IMR-90 (cell line): Measurements from ENCODE around the gene C3orf70. TPM values are rescaled to one million over a fixed set of nuclear protein-coding genes. Genes with fewer than 3 reads are reported as not detected.

Source experiments
- ATAC-seq: fragments of 200-7000 bp; cut with Tn5 transposase; 2 replicates; pipeline ENCODE4 v1.9.1; 2020; ENCODE audit warnings: low read depth, mild to moderate bottlenecking, moderate library complexity
- BruUV-seq: library from RNA; stranded (reverse); fragments of 400-500 nt; replicated peaks from 2 replicates; lab custom pipeline; 2021; lab: Mats Ljungman, UMichigan
- CTCF ChIA-PET: fragments of 300-600 bp; formaldehyde crosslinking; extraction: SDS; loops from one replicate; lab custom pipeline; 2021; ENCODE audit warnings: antibody characterized with exemption; lab: Yijun Ruan, JAX
- POLR2A ChIA-PET: fragments of 300-600 bp; sonication (Branson Sonifier 250); formaldehyde crosslinking; loops from one replicate; lab custom pipeline; 2022; ENCODE audit warnings: antibody characterized with exemption; ENCODE audit not compliant: unreplicated experiment; lab: Charles Lee
- DNase-seq: peaks from one replicate; pipeline ENCODE4 v3.0.0; 2013
- H2AFZ ChIP-seq: replicated peaks from 2 replicates; pipeline ENCODE3; 2013; ENCODE audit warnings: low read length, mild to moderate bottlenecking; ENCODE audit not compliant: poor library complexity
- H2AK5ac ChIP-seq: 2 replicates; pipeline ENCODE4 v1.6.1; 2013; ENCODE audit warnings: low read depth, low read length, inconsistent platforms
- H2AK9ac ChIP-seq: replicated peaks from 2 replicates; pipeline ENCODE3; 2013; ENCODE audit warnings: mild to moderate bottlenecking, low read depth, low read length, moderate library complexity; ENCODE audit not compliant: poor library complexity
- H2BK120ac ChIP-seq: 2 replicates; pipeline ENCODE4 v1.6.1; 2013; ENCODE audit warnings: low read depth, low read length, inconsistent platforms
- H2BK15ac ChIP-seq: 3 replicates; pipeline ENCODE4 v1.6.1; 2013; ENCODE audit warnings: low read depth, low read length, inconsistent platforms
- H2BK20ac ChIP-seq: 2 replicates; pipeline ENCODE4 v1.6.1; 2013; ENCODE audit warnings: low read depth, mild to moderate bottlenecking, inconsistent platforms, low read length, moderate library complexity
- H2BK5ac ChIP-seq: 2 replicates; pipeline ENCODE4 v1.6.1; 2013; ENCODE audit warnings: mild to moderate bottlenecking, low read depth, low read length, inconsistent platforms; ENCODE audit not compliant: poor library complexity, severe bottlenecking
- H3K14ac ChIP-seq: replicated peaks from 2 replicates; pipeline ENCODE4 v1.6.1; 2013; ENCODE audit warnings: low read depth, low read length, inconsistent platforms
- H3K18ac ChIP-seq: 2 replicates; pipeline ENCODE4 v1.6.1; 2013; ENCODE audit warnings: low read depth, low read length, control low read depth
- H3K23ac ChIP-seq: 2 replicates; pipeline ENCODE4 v1.6.1; 2013; ENCODE audit warnings: low read depth, low read length, inconsistent platforms
- H3K27ac ChIP-seq: 2 replicates; pipeline ENCODE4 v1.5.1; 2013; ENCODE audit warnings: mild to moderate bottlenecking, control low read depth, low read length; ENCODE audit not compliant: insufficient read depth
- H3K27me3 ChIP-seq: 2 replicates; pipeline ENCODE4 v1.6.1; 2013; ENCODE audit warnings: low read length; ENCODE audit not compliant: control insufficient read depth, insufficient read depth
- H3K36me3 ChIP-seq: 2 replicates; pipeline ENCODE4 v1.6.1; 2013; ENCODE audit warnings: low read length, mixed read lengths; ENCODE audit not compliant: control insufficient read depth, insufficient read depth
- H3K4ac ChIP-seq: 2 replicates; pipeline ENCODE4 v1.6.1; 2013; ENCODE audit warnings: low read depth, low read length, inconsistent platforms
- H3K4me1 ChIP-seq: 2 replicates; pipeline ENCODE4 v1.6.1; 2013; ENCODE audit warnings: low read length, mixed read lengths; ENCODE audit not compliant: control insufficient read depth, insufficient read depth
- H3K4me2 ChIP-seq: 2 replicates; pipeline ENCODE4 v1.6.1; 2013; ENCODE audit warnings: low read depth, mild to moderate bottlenecking, control low read depth, low read length, moderate library complexity
- H3K4me3 ChIP-seq: 2 replicates; pipeline ENCODE4 v1.5.1; 2013; ENCODE audit warnings: low read depth, mild to moderate bottlenecking, control low read depth, low read length, moderate library complexity; ENCODE audit not compliant: insufficient read depth
- H3K56ac ChIP-seq: 2 replicates; pipeline ENCODE4 v1.6.1; 2013; ENCODE audit warnings: low read length, inconsistent platforms; ENCODE audit not compliant: insufficient read depth; ENCODE audit errors: extremely low read depth
- H3K79me1 ChIP-seq, 2 experiments: 2 replicates each; pipeline ENCODE4 v1.6.1; 2013; ENCODE audit warnings: low read length in 2 of 2, inconsistent platforms in 1 of 2, low read depth in 1 of 2
- H3K9ac ChIP-seq: 2 replicates; pipeline ENCODE4 v1.6.1; 2013; ENCODE audit warnings: low read depth, low read length, control low read depth
- H3K9me1 ChIP-seq: 2 replicates; pipeline ENCODE4 v1.6.1; 2013; ENCODE audit warnings: low read length, inconsistent platforms; ENCODE audit not compliant: insufficient read depth
- H3K9me3 ChIP-seq: 2 replicates; pipeline ENCODE4 v1.6.1; 2013; ENCODE audit warnings: low read length; ENCODE audit not compliant: control insufficient read depth, insufficient read depth
- H4K20me1 ChIP-seq: 2 replicates; pipeline ENCODE4 v1.6.1; 2013; ENCODE audit warnings: low read length, inconsistent platforms; ENCODE audit not compliant: insufficient read depth
- H4K5ac ChIP-seq: 2 replicates; pipeline ENCODE4 v1.6.1; 2013; ENCODE audit warnings: mild to moderate bottlenecking, low read depth, low read length, control low read depth
- H4K8ac ChIP-seq, 2 experiments: 2 replicates each; pipeline ENCODE4 v1.6.1; 2013; ENCODE audit warnings: low read depth in 2 of 2, low read length in 2 of 2, control low read depth in 1 of 2, inconsistent platforms in 1 of 2
- H4K91ac ChIP-seq: 2 replicates; pipeline ENCODE4 v1.6.1; 2013; ENCODE audit warnings: low read depth, low read length, inconsistent platforms; ENCODE audit not compliant: insufficient read depth
- ELK1 ChIP-seq: fragments of 150-350 bp; IDR thresholded peaks from 2 replicates; pipeline ENCODE4 v1.6.1; 2016; ENCODE audit warnings: low read depth, mild to moderate bottlenecking, low read length, moderate library complexity, borderline replicate concordance
- FOS ChIP-seq: fragments of 150-350 bp; IDR thresholded peaks from 2 replicates; pipeline ENCODE4 v1.6.1; 2016; ENCODE audit warnings: low read depth, low read length
- MAFK ChIP-seq: IDR thresholded peaks from 2 replicates; pipeline ENCODE4 v1.6.1; 2012; ENCODE audit warnings: low read depth, low read length, improper control_type of control experiment
- MAZ ChIP-seq: IDR thresholded peaks from 2 replicates; pipeline ENCODE4 v1.6.1; 2012; ENCODE audit warnings: low read depth, mild to moderate bottlenecking, low read length, improper control_type of control experiment, moderate library complexity, borderline replicate concordance
- NFE2L2 ChIP-seq: fragments of 150-350 bp; IDR thresholded peaks from 2 replicates; pipeline ENCODE4 v1.6.1; 2016; ENCODE audit warnings: low read depth, mild to moderate bottlenecking, low read length
- RAD21 ChIP-seq: IDR thresholded peaks from 2 replicates; pipeline ENCODE4 v1.6.1; 2012; ENCODE audit warnings: low read length, improper control_type of control experiment
- RFX5 ChIP-seq: IDR thresholded peaks from 2 replicates; pipeline ENCODE4 v1.8.0; 2012; ENCODE audit warnings: low read depth, mild to moderate bottlenecking, low read length, moderate library complexity
- WGBS, 2 experiments: methylation state at CpG; one replicate each; pipeline versions ENCODE4 v1.1.5 to v1.1.7; 2013; ENCODE audit warnings: missing lambda C conversion rate in 2 of 2; ENCODE audit not compliant: insufficient read length in 1 of 2; ENCODE audit errors: extremely low coverage in 2 of 2; 5-methylcytosine and 5-hydroxymethylcytosine counted together
- dilution Hi-C: fragments of 300-500 bp; cut with HindIII; formaldehyde crosslinking; loops from one replicate; pipeline ENCODE4 v1.14.3; 2018; ENCODE audit warnings: low sequenced_read_pairs; ENCODE audit not compliant: unreplicated experiment
- in situ Hi-C: fragments of 300-500 bp; cut with MboI; formaldehyde crosslinking; loops from 3 replicates; pipeline ENCODE4 v1.14.3; 2019; ENCODE audit warnings: low sequenced_read_pairs, inconsistent platforms, mixed read lengths
- intact Hi-C: fragments of 100-400 bp; cut with micrococcal nuclease; formaldehyde crosslinking; loops from 2 replicates; pipeline ENCODE4 v1.10.0; 2022
- polyA plus RNA-seq, 3 experiments: library from polyadenylated mRNA; depleted of rRNA; stranded (reverse); fragments of >200 nt; gene quantifications; 2 replicates each; pipeline ENCODE4 v1.2.3, GENCODE V29; 2012; ENCODE audit warnings: low replicate concordance in 1 of 3
- total RNA-seq: library from RNA; depleted of rRNA; stranded (reverse); fragments of >200 nt; gene quantifications from 2 replicates; pipeline ENCODE4 v1.2.3, GENCODE V29; 2012

Gene C3orf70
- total and polyA plus RNA-seq, 2 of the 4 experiments (the other 2 are of a cell fraction): 0.96 to 1.8 TPM

GRCh38 chr3:185060655-185061054 is 92.2 kb downstream of the C3orf70 start:
- Histone ChIP-seq H3K27me3 (no peaks in the 10 kb centered on the region), H4K91ac (no peak overlapping the region), H3K79me1 (no peaks in the 10 kb centered on the region), H3K23ac (no peak overlapping the region), H3K14ac (no peak overlapping the region), H2BK120ac (no peak overlapping the region), H4K5ac (no peak overlapping the region), H3K9ac (no peak overlapping the region), H2AK5ac (no peak overlapping the region), H2AFZ (no peak overlapping the region), H3K4me3 (no peak overlapping the region), H3K9me3 (peaks cover 2% of the 10 kb centered on the region; the same call in 1 of the 2 replicates), H4K20me1 (no peaks in the 10 kb centered on the region), H4K8ac (no peak overlapping the region), H3K27ac (no peak overlapping the region), H2BK20ac (no peak overlapping the region), H3K36me3 (no peaks in the 10 kb centered on the region), H3K4me1 (no peaks in the 10 kb centered on the region), H2BK15ac (no peak overlapping the region), H2BK5ac (no peak overlapping the region), H3K4ac (no peak overlapping the region), H3K4me2 (no peak overlapping the region), H3K9me1 (no peaks in the 10 kb centered on the region), H2AK9ac (no peak overlapping the region), H3K18ac (no peak overlapping the region), H3K56ac (no peak overlapping the region)
- CTCF ChIA-PET: no interaction called here
- TF ChIP-seq FOS (no peak), MAFK (no peak), RFX5 (no peak), MAZ (no peak), ELK1 (no peak), NFE2L2 (no peak), RAD21 (no peak)
- dilution Hi-C loops: no loop called here
- in situ Hi-C loops: no loop called here
- no peak for ATAC-seq
- no peak for DNase-seq
- intact Hi-C loops: no loop called here
- POLR2A ChIA-PET: no interaction called here
- WGBS, 2 experiments: no CpG with 5 or more reads among the region's 2 CpGs
- BruUV-seq: no TSS peak
